Spinal cord (tissue), 10 donors: ENCODE results near the gene POU2F2. TPM values are rescaled to one million over a fixed set of nuclear protein-coding genes. Genes with fewer than 3 reads are reported as not detected.
A peak's percentile ranks its signal among the peaks of the same experiment; 100 is the strongest.

Experiments
- DNase-seq, 6 donors: peaks; one replicate each; pipeline versions ENCODE4 v3.0.0 to v3.0.0-alpha.2; 2013 to 2015; ENCODE audit warnings: low spot score in 6 of 6, low read depth in 4 of 6
- H3K27ac ChIP-seq: one replicate; pipeline ENCODE4 v1.5.1; 2013; ENCODE audit warnings: low read depth, low read length, control low read depth
- H3K27me3 ChIP-seq: one replicate; pipeline ENCODE4 v1.6.1; 2013; ENCODE audit warnings: low read length; ENCODE audit not compliant: control insufficient read depth, insufficient read depth
- H3K36me3 ChIP-seq: one replicate; pipeline ENCODE4 v1.6.1; 2013; ENCODE audit warnings: low read length; ENCODE audit not compliant: control insufficient read depth, insufficient read depth
- H3K4me1 ChIP-seq: one replicate; pipeline ENCODE4 v1.6.1; 2013; ENCODE audit warnings: low read length; ENCODE audit not compliant: control insufficient read depth, insufficient read depth
- H3K4me3 ChIP-seq: one replicate; pipeline ENCODE4 v1.5.1; 2013; ENCODE audit warnings: low read depth, low read length, control low read depth
- H3K9me3 ChIP-seq: one replicate; pipeline ENCODE4 v1.6.1; 2013; ENCODE audit warnings: low read length; ENCODE audit not compliant: control insufficient read depth, insufficient read depth
- WGBS: methylation state at CpG from one replicate; pipeline ENCODE4 v1.1.5; 2013; ENCODE audit warnings: missing lambda C conversion rate; ENCODE audit not compliant: insufficient coverage; 5-methylcytosine and 5-hydroxymethylcytosine counted together
- polyA plus RNA-seq, 2 donors: library from polyadenylated mRNA; unstranded; fragments of 120-200 nt; gene quantifications; one replicate each; pipeline ENCODE4 v1.2.1, GENCODE V29; 2013; ENCODE audit not compliant: insufficient read length in 2 of 2
- total RNA-seq, 2 donors: library from RNA; depleted of rRNA in 1 of 2; stranded (reverse); fragments of 120-200 nt in 1 of 2; fragments of >200 nt in 1 of 2; gene quantifications; one replicate each; pipeline versions ENCODE4 v1.2.3 to v1.2.4, GENCODE V29; 2013 to 2014
- donor health status: healthy.

Gene POU2F2
- total and polyA plus RNA-seq, 4 donors, result 1.2 to 20.6 (median 10.4) TPM

- Histone ChIP-seq H3K36me3 (peaks cover 92% of the 10 kb centered on the region), H3K27ac (no peak overlapping the region), H3K9me3 (no peaks in the 10 kb centered on the region), H3K4me3 (no peak overlapping the region), H3K4me1 (no peaks in the 10 kb centered on the region), H3K27me3 (no peaks in the 10 kb centered on the region)
- 95% methylated on average over 12 of the region's 13 CpGs for WGBS
- no peak for DNase-seq
Measured at GRCh38 chr19:42059196-42059595, 73.0 kb downstream of the POU2F2 start.

- H3K4me1 ChIP-seq, result no peaks in the 10 kb centered on the region
- DNase-seq, result peak in 1 of 6 donors; percentile 22
- WGBS, result 94% methylated on average over 2 of the region's 7 CpGs
- H3K36me3 ChIP-seq, result peaks cover 96% of the 10 kb centered on the region
- no peaks in the 10 kb centered on the region for H3K9me3 ChIP-seq
- no peak overlapping the region for H3K4me3 ChIP-seq
- no peaks in the 10 kb centered on the region for H3K27me3 ChIP-seq
- no peak overlapping the region for H3K27ac ChIP-seq
Measured at GRCh38 chr19:42057846-42058245, 74.4 kb downstream of the POU2F2 start.

GRCh38 chr19:42054205-42054604 lies 78.0 kb downstream of the POU2F2 start:
- peaks cover 94% of the 10 kb centered on the region for H3K36me3 ChIP-seq
- H3K9me3 ChIP-seq, result no peaks in the 10 kb centered on the region
- no peaks in the 10 kb centered on the region for H3K4me1 ChIP-seq
- H3K4me3 ChIP-seq, result no peak overlapping the region
- H3K27ac ChIP-seq, result no peak overlapping the region
- WGBS, result 90% methylated on average over 15 of the region's 18 CpGs
- no peak for DNase-seq
- H3K27me3 ChIP-seq, result no peaks in the 10 kb centered on the region

- H3K27ac ChIP-seq, result no peak overlapping the region
- no peaks in the 10 kb centered on the region for H3K27me3 ChIP-seq
- no peak for DNase-seq
- peaks cover 93% of the 10 kb centered on the region for H3K36me3 ChIP-seq
- H3K9me3 ChIP-seq, result no peaks in the 10 kb centered on the region
- H3K4me3 ChIP-seq, result no peak overlapping the region
- WGBS, result 92% methylated on average over 12 of the region's 17 CpGs
- H3K4me1 ChIP-seq, result no peaks in the 10 kb centered on the region
Measured at GRCh38 chr19:42053037-42053935, 79.0 kb downstream of the POU2F2 start.

- 69% methylated on average over 9 of the region's 10 CpGs for WGBS
- DNase-seq, result no peak
- no peak overlapping the region for H3K4me3 ChIP-seq
- H3K4me1 ChIP-seq, result no peaks in the 10 kb centered on the region
- no peaks in the 10 kb centered on the region for H3K27me3 ChIP-seq
- no peaks in the 10 kb centered on the region for H3K9me3 ChIP-seq
- no peak overlapping the region for H3K27ac ChIP-seq
- H3K36me3 ChIP-seq, result peaks cover 85% of the 10 kb centered on the region
Measured at GRCh38 chr19:42052241-42052863, 79.9 kb downstream of the POU2F2 start.

- no peaks in the 10 kb centered on the region for H3K9me3 ChIP-seq
- no peak for DNase-seq
- H3K4me1 ChIP-seq, result no peaks in the 10 kb centered on the region
- 96% methylated on average over 13 of the region's 14 CpGs for WGBS
- no peak overlapping the region for H3K4me3 ChIP-seq
- H3K27ac ChIP-seq, result no peak overlapping the region
- no peaks in the 10 kb centered on the region for H3K27me3 ChIP-seq
- peaks cover 77% of the 10 kb centered on the region for H3K36me3 ChIP-seq
Measured at GRCh38 chr19:42051166-42052115, 80.8 kb downstream of the POU2F2 start.

DNA sequence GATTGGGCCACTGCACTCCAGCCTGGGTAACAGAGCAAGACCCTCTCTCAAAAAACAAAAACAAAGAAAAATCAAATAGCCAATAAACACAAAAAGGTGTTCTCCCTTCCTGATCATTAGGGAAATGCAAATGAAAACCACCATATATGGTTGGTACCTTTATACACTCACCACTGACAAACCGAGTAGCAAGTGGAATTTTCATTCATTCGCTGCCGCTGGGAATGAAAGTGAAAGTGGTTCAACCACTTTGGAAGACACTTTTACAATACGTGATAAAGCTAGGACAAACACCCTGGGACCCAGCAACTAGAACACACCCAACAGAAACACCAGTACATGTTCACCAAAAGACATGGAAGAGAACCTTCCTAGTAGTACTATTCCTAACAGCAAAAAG lies 83.3 kb downstream of the POU2F2 start:
- DNase-seq, result no peak
- 81% methylated on average over 3 of the region's 4 CpGs for WGBS
- H3K9me3 ChIP-seq, result no peaks in the 10 kb centered on the region
- H3K27me3 ChIP-seq, result no peaks in the 10 kb centered on the region
- no peak overlapping the region for H3K4me3 ChIP-seq
- H3K27ac ChIP-seq, result no peak overlapping the region
- H3K4me1 ChIP-seq, result no peaks in the 10 kb centered on the region
- peaks cover 70% of the 10 kb centered on the region for H3K36me3 ChIP-seq

DNA sequence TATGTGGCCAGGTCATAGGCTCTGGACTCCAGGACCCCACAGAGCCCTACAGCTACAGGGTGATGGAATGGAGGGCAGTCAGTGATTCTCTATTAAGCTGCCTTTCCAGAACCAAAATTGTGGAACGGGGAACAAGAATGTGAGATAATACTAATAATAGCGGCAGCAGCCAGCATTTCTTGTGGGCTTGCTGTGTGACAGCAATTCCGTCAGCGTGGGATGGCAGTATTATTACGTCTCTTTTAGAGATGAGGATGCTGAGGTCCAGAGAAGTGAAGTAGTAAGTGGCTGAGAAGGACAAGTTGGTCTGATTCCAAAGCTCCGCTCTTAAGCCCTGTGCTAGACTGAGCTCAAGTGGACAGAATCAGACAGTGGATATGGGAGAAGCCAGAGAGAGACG lies 86.7 kb downstream of the POU2F2 start:
- no peaks in the 10 kb centered on the region for H3K4me1 ChIP-seq
- peaks cover 62% of the 10 kb centered on the region for H3K36me3 ChIP-seq
- no peak overlapping the region for H3K27ac ChIP-seq
- 94% methylated on average over 7 of the region's 7 CpGs for WGBS
- no peak for DNase-seq
- H3K9me3 ChIP-seq, result no peaks in the 10 kb centered on the region
- H3K27me3 ChIP-seq, result no peaks in the 10 kb centered on the region
- H3K4me3 ChIP-seq, result no peak overlapping the region

DNA sequence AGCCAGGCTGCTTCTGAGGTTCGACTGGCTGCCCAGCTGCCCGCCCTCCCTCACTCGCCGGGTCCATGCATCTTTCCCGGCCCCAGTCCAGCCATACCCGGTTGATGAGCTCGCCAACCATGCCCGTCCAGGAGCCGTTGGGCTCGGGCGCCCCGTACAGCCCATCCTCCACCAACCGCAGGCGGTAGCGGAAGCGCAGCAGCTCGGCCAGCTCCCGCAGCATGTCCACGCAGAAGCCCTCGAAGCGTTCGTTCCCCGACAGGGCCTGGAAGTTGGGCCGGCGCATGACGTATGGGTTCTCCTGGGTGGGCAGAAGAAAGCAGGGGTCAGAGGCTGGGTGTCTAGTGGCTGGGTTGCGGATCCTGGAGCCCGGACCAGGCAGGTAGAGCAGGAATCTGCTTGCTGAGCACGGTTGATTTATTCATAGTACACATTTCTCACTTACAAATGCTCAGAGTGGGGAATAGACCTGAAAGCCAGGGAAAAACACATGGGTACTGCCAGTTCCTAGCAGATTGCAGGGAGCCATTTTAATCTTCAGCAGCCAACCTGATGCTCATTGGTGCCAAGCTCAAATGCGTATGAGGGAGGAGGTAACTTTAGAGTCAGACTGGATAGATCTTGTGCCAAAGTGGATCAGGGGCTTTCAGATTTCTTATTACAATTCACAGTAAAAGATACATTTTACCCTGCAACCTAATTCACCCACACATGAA lies 89.6 kb downstream of the POU2F2 start:
- H3K4me1 ChIP-seq, result no peaks in the 10 kb centered on the region
- H3K4me3 ChIP-seq, result no peak overlapping the region
- no peaks in the 10 kb centered on the region for H3K27me3 ChIP-seq
- peak in 2 of 6 donors; percentile 13 to 94 for DNase-seq
- no peaks in the 10 kb centered on the region for H3K9me3 ChIP-seq
- peaks cover 72% of the 10 kb centered on the region for H3K36me3 ChIP-seq
- no peak overlapping the region for H3K27ac ChIP-seq
- 94% methylated on average over 26 of the region's 30 CpGs for WGBS
